HL-60/S4 treated with retinoic acid at 250 ng/mL for 4 days and 3 days (cell line): ENCODE results near the gene MTHFD1L.

Experiments used
- in situ Hi-C: fragments of 300-500 bp; cut with MboI; formaldehyde crosslinking; loops from 2 replicates; pipeline ENCODE4 v1.7.0; 2022; ENCODE audit warnings: low sequenced_read_pairs

MTHFD1L gene

DNA sequence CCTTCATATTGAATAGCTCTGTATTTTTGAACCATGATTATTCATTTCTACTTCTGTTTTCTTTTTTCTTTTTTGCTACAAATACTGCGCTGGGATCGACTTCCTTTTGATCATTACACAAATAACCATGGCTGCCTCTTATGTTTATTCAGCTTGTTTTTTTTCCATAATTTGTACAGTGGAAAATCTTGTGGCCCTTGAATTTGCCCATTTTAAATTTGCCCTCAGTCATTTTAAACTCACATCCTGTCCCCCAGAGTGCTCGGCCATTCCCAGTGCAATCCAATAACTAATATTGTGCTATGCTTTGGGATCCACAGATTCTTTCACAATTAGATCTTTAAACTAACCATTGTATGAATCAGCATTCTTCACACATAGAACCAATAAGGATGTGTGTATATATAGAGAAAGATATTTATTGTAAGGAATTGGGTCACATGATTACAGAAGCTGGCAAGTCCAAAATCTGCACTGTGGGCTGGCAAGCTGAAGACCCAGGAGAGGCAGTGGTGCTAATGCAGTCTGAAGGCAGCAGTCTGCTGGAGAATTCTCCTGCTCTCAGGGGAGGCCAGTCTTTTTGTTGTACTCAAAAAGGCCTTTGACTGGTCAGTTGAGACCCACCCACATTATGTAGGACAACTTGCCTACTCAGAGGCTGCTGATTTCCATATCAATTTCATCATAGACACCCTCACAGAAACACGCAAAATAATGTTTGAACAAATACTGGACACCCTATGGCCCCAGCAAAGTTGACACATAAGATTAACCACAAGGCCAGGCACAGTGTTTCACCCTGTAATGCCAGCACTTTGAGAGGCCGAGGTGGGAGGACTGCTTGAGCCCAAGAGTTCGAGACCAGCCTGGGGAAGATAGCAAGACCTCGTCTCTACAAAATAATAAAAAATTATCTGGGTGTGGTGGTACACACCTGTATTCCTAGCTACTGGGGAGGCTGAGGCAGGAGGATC lies 147.1 kb downstream of the MTHFD1L start:
- in situ Hi-C loops: loop anchor here (10.0 kb wide), 1 partner anchor 312 kb away; no protein-coding TSS in a partner anchor

DNA sequence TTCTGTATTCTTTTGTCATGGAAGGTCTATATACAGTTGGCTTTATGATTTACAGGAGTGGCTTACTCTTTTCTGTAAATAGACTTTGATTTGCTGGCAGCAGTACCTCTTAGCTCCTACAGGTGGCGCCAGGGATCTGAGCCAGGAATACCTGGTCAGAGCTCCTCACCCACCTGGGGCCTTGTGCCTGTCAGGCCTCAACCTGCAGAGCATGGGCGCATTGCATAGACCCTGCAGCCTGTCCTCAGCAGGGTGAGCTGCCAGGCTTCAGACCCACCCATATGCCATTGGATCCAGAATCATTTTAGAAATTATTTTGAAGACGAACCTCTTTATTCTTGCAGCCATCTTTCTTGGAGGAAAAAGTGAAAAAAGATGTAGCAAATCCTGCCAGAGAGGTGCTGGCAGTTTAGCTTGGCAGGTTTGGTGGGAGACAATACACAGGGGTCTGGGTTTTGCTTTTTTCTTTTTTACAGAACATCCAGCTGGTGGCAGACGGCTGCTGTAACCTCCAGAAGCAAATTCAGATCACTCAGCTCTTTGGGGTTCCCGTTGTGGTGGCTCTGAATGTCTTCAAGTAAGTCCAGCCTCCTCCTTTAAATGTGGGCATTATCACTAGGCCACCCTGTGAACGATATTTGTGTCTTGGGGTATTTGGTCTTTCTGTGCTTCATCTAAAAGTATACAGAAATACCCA lies 149.1 kb downstream of the MTHFD1L start:
- in situ Hi-C loops: loop anchor here (10.0 kb wide), 1 partner anchor 310 kb away; no protein-coding TSS in a partner anchor

DNA sequence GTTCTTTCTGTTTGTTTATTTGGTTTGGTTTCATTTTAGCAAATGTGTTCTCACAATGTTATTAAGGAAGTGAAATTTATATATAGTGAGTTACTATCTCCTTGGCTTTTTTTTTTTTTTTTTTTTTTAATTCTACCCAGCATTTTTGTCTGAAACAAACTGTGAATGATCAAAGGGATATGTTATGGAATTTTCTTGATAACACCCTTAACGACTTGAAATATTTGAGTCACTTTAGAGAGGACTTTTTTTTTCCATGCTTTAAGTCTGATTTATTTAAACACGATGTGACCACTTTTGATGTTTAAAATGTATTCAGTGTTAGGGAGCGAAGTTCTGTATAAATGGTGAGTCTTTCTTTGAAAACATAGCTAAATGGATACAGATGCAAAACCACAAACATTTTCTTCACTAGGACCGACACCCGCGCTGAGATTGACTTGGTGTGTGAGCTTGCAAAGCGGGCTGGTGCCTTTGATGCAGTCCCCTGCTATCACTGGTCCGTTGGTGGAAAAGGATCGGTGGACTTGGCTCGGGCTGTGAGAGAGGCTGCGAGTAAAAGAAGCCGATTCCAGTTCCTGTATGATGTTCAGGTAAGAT lies 149.7 kb downstream of the MTHFD1L start:
- in situ Hi-C loops: loop anchor here (10.0 kb wide), 1 partner anchor 310 kb away; no protein-coding TSS in a partner anchor

DNA sequence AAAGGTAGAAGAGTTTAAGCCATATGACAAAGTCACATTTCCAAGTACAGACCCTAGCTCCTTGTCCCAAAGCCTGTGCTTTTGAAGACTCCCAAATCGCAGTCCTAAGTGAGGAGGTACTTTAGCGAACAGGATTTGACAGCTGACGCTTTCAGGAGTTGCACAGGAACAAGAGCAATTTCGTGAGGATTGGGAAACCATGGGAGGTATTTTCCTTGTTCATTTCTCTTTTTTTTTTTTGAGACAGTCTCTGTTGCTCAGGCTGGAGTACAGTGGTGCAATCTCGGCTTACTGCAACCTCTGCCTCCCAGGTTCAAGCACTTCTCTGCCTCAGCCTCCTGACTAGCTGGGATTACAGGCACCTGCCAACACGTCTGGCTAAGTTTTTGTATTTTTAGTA lies 150.6 kb downstream of the MTHFD1L start:
- in situ Hi-C loops: loop anchor here (10.0 kb wide), 1 partner anchor 309 kb away; no protein-coding TSS in a partner anchor

DNA sequence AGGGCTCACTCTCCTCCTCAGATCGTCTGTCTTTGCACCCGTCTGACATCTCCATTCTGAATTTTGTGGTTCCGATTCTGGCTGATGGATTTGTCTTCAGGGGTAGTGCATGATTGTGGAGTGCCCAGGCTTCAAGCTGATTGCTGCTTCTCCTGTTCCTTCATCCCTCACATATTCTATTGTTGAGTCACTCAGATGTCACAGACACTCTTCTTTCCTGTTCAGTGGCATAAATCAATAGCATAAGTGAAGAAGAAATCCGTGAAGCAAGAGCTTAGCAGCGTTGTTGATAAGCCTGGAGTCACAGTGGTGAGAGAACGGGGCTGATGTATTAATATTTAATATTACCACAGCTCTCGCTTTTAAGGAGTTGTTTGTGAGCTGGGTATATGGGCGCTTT lies 152.5 kb downstream of the MTHFD1L start:
- in situ Hi-C loops: loop anchor here (10.0 kb wide), 1 partner anchor 307 kb away; no protein-coding TSS in a partner anchor

DNA sequence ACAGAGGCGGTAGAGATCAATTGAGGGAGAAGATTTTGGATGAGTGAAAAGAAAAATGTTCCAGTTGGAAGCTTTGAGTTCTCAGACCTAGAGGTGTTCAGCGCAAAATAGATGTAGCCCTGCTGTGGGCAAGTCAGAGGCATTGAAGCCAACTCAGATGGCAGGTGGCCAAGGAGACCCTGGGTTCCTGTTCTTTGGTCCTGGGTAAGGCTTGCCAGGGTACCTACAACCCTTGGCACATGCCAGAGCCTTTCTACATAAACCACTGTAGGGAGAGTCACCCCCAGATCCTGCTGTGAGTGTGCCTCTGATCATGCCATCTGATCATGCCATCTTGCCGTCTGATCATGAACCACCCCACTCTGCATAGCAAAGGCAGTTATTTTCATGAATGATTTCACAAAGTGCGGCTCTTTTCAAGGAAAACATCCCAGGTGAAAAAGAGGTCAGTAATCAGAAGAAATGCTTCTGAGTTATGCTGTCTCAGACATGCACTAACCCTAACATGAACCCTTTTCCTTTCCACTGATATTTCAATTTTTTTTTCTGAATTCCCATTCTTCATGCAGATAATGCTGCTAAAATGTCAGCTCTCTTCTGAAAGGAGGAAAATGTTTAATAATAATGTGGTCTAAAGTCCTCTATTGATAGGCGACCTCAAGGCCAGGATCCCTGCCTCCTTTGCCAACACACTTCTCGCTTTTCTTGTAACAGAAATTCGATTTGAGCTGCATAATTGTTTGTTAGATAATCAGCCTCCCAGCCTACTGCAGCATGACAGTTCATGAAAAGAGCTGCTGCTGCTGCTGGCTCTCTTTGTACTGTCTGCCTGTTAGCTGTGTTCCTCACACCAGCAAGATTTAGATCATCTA lies 153.6 kb downstream of the MTHFD1L start:
- in situ Hi-C loops: loop anchor here (10.0 kb wide), 1 partner anchor 306 kb away; no protein-coding TSS in a partner anchor

DNA sequence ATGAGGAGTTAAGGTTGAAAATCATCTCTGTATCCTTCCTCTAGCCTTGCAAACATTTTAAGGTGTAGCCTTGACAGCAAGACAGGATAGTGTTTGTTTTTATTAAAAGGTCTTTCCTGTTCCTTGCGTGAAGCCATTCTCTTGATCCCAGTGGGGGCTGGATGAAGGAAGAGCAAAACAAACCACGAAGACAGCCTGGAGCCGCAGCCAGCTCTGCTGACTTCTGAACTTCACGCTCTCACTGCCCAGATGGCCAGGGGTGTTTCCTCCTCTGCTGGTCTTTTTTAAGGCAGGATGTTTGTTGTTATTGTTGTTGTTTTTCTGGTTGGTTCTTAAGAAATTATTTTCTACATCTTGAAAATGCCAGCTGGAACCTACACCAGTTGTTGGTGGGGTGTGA lies 156.4 kb downstream of the MTHFD1L start:
- in situ Hi-C loops: no loop called here

DNA sequence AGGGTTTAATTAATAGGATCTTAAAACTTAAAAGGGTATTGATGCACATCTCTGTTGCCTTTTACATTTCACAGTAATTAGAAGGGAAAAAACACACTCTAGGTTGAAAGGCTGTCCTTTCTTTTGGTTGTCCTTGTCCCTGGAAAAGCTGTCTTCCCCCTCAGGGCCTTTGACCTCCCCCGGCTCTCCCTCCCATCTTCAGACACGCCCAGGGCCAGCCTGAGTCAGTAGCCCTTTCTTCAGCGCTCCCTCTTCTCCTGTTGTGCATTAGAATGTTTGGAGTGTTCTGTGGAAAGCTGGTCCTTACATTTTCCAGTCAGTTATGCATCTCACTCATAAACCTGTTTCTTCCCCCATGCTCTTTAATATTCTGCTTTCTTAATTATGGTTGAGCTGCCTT lies 157.0 kb downstream of the MTHFD1L start:
- in situ Hi-C loops: no loop called here

DNA sequence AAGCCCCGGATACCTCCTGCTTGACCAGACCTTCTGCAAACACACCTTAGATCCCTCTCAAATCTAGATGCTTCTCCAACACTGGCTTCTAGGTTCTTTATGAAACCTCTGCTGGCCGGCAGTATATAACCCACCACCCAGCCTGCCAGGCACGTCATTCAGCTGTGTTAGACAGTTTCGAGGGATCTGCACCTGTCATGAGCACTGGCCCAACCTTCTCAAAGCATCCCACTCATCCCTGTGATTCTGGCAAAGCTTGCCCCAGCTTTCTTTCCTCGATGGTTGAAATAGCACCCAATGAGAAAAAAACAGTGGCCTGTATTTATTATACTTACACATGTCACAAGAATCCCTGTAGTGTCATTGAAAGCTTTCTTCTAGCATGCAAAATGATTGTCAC lies 157.8 kb downstream of the MTHFD1L start:
- in situ Hi-C loops: no loop called here

DNA sequence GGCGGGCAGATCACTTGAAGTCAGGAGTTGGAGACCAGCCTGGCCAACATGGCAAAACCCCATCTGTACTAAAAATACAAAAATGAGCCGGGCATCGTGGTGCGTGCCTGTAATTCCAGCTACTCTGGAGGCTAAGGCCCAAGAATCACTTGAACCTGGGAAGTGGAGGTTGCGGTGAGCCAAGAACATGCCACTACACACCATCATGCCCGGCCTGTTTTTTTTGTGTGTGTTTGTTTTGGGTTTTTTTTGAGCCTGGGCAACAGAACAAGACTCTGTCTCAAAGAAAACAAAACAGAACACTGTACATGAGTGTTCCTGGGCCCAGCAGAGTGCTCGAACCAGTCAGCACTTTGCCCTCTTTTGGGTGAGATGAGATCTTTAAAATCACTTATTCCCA lies 159.1 kb downstream of the MTHFD1L start:
- in situ Hi-C loops: no loop called here

DNA sequence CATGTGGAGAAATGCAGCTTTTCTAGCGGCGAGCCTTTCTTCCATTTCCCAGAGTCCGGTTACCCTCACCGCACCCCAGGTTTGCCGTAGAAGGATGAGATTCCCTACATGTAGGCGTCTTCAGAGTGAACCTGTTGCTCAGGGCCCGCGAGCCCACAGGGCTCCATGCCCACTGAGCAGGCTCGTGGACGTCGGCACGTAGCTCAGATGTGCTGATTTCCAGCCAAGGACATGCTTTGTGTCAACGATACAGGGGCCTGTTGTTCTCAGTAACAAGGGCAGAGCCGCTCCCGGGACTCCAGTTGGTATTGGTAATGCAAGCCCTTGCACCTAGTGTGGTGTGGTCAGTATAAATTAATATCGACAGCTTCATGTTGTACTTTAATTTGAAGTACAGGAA lies 159.6 kb downstream of the MTHFD1L start:
- in situ Hi-C loops: no loop called here

DNA sequence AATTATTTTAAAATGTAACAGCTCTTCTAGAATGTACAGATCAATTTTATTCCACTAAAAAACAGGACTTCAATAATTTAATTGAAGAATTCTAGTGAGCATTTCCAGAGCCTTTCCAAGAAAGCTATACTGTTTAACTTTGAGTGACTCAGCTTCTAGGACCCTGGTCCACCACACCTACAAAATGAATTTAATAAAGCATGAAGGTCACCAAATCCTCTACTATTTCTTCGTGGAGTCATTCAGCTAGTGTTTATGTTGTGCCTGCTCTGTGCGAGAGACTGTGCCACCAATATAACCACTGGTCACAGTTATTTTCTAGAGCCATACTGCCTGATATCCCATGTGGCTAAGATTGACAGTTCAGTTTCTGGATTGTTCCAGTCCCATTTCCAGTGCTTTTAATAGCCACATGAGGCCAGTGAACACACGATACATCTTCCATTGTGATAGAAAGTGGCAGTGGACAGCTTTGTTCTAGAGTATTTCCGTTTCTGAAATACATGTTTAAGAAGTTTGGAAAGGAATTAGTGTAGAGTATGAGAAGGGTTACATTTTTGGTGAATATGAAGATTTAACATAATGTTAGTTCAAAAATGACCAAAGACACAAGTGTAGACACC lies 160.7 kb downstream of the MTHFD1L start:
- in situ Hi-C loops: no loop called here

DNA sequence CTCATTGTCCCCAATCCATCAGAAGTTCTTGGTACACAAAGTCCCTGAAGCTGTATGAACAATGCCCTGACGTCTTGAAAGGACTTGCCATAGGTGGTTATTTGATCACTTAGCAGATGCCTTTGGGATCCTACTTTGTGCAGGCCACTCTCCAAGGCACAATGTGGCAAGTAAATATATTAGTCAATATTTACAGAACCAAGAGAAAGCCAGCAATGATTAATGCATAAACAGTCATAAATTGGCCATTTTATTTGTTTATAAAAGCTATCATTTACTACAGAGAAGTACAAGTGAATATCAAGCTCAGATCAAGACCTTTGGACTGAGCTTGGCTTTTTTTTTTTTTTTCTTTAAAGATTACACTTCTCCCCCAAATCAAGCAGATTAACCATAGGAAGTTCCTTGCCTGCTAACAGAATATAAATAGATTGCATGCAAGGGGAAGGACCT lies 161.8 kb downstream of the MTHFD1L start:
- in situ Hi-C loops: no loop called here

DNA sequence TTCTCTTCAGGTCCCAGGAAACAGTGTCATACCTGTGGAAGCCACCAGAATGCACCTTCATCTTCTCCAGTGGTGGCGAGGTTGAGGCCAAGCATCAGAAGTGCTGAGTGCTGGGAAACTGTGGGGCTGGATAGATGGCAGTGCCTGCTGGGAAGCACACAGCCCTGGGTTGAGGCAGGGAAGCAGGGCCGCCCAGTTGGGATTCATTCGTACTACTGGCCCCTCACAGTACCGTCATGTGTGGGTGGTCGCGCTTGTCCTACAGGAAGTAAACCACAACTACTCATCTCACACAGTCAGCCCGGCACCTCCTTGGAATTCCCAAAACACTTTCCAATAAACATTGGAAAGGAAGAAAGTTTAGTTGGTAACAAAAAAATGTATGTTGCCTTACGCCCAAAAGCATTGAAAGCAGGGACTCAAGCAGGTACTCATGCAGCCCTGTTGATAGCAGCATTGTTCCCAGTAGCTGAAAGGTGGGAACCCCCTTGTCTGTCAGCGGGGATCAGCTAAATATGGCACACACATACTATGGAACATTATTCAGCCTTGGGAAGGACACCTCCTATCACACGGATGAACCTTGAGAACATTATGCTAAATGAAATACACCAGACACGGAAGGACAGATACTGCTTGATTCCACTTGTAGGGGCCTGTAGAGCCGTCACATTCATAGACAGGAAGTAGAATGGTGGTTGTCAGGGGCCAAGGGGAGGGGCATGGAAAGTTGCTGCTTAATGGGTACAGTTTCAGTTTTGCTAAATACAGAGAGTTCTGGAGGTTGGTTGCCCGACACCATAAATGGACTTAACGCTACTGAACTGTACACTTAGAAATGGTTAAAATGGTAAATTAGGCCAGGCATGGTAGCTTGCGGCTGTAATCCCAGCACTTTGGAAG lies 162.7 kb downstream of the MTHFD1L start:
- in situ Hi-C loops: no loop called here

DNA sequence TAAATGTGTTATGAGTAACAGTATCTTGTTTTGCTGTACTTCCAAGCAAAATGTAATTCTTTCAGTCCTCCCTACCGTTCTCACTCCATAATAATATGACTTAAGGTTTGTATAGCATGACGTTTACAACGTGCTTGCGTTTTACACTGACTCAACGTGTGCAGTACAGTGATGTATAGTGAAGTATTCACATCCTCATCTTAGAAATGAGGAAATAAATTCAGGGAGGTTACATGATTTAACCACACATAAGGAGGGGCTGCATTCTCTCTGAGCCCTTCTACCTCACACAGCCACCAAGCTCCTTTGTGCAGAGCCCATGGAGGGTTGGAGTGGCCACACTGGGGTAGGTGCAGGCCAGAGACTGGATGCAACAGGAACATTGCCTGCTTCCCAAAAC lies 164.5 kb downstream of the MTHFD1L start:
- in situ Hi-C loops: no loop called here

DNA sequence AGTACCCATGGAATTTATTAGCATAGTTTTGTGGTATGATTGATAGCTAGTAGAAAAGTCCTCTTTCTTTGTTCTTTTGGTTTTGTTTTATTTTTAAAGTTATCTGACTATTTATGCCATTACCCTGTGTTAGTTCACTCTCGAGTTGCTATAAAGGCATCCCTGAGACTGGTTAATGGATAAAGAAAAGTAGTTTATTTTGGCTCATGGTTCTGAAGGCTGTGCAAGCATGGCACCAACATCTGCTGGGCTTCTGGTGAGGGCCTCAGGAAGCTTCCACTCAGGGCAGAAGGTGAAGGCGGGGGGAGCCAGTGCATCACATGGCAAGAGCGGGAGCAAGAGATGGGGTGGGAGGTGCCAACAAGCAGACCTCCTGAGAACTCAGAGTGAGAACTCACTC lies 166.5 kb downstream of the MTHFD1L start:
- in situ Hi-C loops: no loop called here

DNA sequence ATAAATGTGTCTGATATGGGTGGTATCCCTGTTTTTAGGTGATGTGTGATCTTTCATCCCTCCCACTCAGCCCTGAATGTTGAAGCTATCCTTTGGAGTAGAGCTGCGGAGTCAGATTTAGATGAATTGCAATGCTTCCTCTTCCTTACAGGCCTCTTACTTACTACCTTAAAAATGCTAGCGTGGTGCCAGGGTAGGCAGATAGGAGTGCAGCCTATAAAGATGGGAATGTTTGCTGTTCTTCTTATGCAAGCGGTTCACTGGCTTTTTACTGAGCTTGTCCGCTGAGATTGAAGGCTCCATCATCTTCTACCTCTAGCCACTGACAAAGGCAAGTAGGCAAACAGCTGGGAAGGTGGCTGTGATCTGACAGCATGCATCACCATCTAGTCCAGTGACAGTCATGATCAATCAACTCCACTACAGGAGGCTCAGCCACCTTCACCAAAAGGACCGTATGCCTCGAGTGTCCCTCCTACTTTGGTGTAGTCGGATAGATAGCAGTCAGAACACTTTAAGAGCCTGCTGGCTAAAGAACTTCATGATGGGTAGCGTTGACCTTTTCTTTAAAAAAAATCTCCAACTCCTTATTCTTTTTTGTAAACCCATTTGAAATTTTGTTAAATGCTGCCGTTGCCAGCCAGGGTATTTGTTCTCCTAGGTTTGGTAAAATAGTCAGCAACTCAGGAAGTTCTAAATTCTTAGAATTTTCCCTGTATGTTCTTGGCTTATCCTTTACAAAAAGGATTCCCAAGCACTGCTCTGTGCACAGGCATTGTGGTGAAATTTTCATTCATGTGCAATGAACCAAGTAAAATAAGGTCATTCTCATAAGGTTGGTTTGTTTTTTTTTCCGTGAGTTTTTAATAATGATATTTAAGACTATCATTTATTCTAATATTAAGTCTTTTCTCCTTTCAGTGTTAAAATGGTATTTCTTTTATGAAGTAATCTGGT lies 169.6 kb downstream of the MTHFD1L start:
- in situ Hi-C loops: no loop called here
